DOHH2 (cell line): ENCODE measurements around the gene PCYT2.

Experiments used
- EZH2phosphoT487 ChIP-seq: fragments of 200-600 bp; sonication (generic); IDR thresholded peaks from 2 replicates; pipeline ENCODE4 v1.6.1; 2017; ENCODE audit warnings: borderline replicate concordance, mild to moderate bottlenecking, antibody characterized with exemption, low read length, moderate library complexity, mixed read lengths
- TF ChIP-seq, protein P1 (sequence below): fragments of 200-600 bp; sonication (generic); IDR thresholded peaks from one replicate; pipeline ENCODE4 v1.5.1; 2014; ENCODE audit warnings: antibody characterized with exemption, mild to moderate bottlenecking, low read depth, low read length; ENCODE audit not compliant: poor library complexity, severe bottlenecking

DNA sequence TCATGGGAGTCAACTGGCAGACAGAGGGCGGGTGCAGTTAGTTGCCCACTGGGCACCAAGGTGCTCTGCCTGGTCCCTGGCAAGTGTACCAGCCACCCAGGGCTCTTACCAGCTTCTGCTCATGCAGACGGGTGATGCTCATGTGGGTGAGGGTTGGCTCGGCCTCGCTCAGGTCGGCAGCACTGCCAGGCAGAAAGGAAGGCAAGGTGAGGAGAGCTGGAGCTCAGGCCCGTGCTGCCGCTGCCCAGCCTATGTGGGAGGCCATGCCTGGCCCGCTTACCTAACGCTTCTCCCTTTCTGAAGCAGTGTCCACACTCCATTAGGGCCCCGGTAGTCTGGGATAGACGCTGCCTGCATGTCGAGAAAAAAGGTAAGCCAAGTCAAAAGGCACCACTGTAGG is 4.1 kb upstream of the PCYT2 start:
- TF ChIP-seq, protein P1, sequence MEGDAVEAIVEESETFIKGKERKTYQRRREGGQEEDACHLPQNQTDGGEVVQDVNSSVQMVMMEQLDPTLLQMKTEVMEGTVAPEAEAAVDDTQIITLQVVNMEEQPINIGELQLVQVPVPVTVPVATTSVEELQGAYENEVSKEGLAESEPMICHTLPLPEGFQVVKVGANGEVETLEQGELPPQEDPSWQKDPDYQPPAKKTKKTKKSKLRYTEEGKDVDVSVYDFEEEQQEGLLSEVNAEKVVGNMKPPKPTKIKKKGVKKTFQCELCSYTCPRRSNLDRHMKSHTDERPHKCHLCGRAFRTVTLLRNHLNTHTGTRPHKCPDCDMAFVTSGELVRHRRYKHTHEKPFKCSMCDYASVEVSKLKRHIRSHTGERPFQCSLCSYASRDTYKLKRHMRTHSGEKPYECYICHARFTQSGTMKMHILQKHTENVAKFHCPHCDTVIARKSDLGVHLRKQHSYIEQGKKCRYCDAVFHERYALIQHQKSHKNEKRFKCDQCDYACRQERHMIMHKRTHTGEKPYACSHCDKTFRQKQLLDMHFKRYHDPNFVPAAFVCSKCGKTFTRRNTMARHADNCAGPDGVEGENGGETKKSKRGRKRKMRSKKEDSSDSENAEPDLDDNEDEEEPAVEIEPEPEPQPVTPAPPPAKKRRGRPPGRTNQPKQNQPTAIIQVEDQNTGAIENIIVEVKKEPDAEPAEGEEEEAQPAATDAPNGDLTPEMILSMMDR = no peak
- TF ChIP-seq EZH2phosphoT487 = no peak
